Smooth muscle cell of the umbilical artery (primary cell): ENCODE measurements around the gene LPCAT1. TPM values are rescaled to one million over a fixed set of nuclear protein-coding genes. Genes with fewer than 3 reads are reported as not detected.

Source experiments
- total RNA-seq: library from RNA; depleted of rRNA; stranded (reverse); fragments of >200 nt; gene quantifications from 2 replicates; pipeline ENCODE4 v1.2.3, GENCODE V29; 2014

LPCAT1 gene, protein sequence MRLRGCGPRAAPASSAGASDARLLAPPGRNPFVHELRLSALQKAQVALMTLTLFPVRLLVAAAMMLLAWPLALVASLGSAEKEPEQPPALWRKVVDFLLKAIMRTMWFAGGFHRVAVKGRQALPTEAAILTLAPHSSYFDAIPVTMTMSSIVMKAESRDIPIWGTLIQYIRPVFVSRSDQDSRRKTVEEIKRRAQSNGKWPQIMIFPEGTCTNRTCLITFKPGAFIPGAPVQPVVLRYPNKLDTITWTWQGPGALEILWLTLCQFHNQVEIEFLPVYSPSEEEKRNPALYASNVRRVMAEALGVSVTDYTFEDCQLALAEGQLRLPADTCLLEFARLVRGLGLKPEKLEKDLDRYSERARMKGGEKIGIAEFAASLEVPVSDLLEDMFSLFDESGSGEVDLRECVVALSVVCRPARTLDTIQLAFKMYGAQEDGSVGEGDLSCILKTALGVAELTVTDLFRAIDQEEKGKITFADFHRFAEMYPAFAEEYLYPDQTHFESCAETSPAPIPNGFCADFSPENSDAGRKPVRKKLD
- 36.8 and 53.1 TPM in 2 replicates for total RNA-seq

DNA sequence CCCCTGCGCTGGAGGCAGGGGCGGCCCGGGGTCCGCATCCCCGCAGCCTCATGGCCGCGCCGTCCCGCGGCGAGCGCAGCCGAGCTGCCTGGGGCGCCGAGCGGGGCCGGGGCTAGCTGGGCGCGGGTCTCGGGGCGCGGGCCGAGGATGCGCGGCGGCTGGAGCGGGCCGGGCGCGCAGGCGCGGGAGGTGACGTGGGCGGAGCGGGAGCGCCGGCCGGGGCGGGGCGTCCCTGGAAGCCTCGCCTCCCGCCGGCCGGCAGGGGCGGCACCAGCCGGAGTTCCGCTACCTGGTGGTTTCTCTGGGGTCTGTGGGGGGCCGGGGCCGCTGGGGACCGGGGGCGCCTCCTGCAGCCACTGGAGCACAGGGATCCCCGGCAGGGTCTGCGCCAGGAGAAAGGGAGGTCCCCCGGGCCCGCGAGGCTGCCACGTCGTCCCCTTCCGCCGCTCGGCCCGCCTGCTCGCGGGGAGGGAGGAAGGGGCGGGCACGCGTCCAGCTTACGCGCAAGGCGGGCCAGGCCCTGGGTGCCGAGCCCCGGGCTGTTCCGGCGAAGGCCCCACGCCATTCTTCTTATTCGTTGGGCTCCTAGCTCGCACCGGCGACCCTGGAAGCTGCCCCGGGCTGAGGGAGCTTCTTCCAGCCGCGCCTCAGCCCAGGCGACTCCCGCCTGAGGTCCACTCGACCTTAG lies at the start of gene LPCAT1:
TSS of gene LPCAT1 (minus strand) at position 168 of the 688 bp plus-strand sequence. CDS start at position 52, 116 bp downstream.

DNA sequence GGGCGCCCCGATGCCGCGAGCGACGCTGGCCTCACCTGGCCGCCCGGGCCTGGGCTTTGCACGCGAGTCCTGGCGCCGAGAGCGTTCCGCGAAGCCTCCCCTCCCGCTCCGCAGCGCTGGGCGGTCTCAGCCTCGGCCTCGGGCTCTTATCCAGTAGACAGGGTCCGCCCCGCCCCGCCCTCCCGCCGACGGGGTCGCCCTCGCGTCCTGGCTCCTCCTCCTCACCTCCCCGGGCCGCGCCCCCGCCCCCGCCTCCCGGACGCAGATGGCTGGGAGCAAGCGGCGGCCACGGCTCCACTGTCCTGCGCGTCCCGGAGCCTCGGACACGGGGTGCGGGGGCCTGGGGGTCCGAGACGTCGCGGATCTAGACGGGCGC lies 78.5 kb downstream of the LPCAT1 start, which contains the start of gene SLC6A3:
TSS of gene SLC6A3 (minus strand) at position 128 of the 376 bp plus-strand sequence. CDS start 2,243 bp downstream, outside the sequence.

Other genes with a start within 250 kb of the LPCAT1 start
- gene TERT, start 228.9 kb downstream of the LPCAT1 start, total RNA-seq, result not detected in 2 replicates
- gene CLPTM1L, start 178.9 kb downstream of the LPCAT1 start, total RNA-seq, result 278 and 334 TPM in 2 replicates
- not detected in 2 replicates for gene SLC6A3, start 78.5 kb downstream of the LPCAT1 start, total RNA-seq